Calu3 (cell line): ENCODE data around the gene PRR7. TPM values are rescaled to one million over a fixed set of nuclear protein-coding genes. Genes with fewer than 3 reads are reported as not detected.
A peak's percentile ranks its signal among the peaks of the same experiment; 100 is the strongest.

ENCODE experiments used
- BruUV-seq: library from RNA; stranded (reverse); fragments of 400-500 nt; replicated peaks from 2 replicates; lab custom pipeline; 2021; lab: Mats Ljungman, UMichigan
- CTCF ChIA-PET: fragments of 300-600 bp; sonication (Branson Sonifier 250); formaldehyde crosslinking; loops from one replicate; lab custom pipeline; 2022; ENCODE audit warnings: antibody characterized with exemption; lab: Charles Lee
- DNase-seq: peaks from one replicate; pipeline ENCODE4 v3.0.0; 2022
- H3K27ac Mint-ChIP-seq: one replicate; pipeline ENCODE4 v1.8.0; 2022; ENCODE audit warnings: mixed read lengths; ENCODE audit not compliant: unreplicated experiment
- H3K27me3 Mint-ChIP-seq: one replicate; pipeline ENCODE4 v1.8.0; 2022; ENCODE audit warnings: mixed read lengths; ENCODE audit not compliant: unreplicated experiment
- H3K36me3 Mint-ChIP-seq: one replicate; pipeline ENCODE4 v1.8.0; 2022; ENCODE audit warnings: mild to moderate bottlenecking, moderate library complexity, mixed read lengths; ENCODE audit not compliant: insufficient read depth, unreplicated experiment
- H3K4me1 Mint-ChIP-seq: one replicate; pipeline ENCODE4 v1.8.0; 2022; ENCODE audit warnings: mild to moderate bottlenecking, low read depth, mixed read lengths; ENCODE audit not compliant: unreplicated experiment
- H3K4me3 Mint-ChIP-seq: one replicate; pipeline ENCODE4 v1.8.0; 2022; ENCODE audit warnings: mild to moderate bottlenecking, low read depth, moderate library complexity, mixed read lengths; ENCODE audit not compliant: unreplicated experiment
- H3K9me3 Mint-ChIP-seq: one replicate; pipeline ENCODE4 v1.8.0; 2022; ENCODE audit warnings: low read depth, mixed read lengths; ENCODE audit not compliant: unreplicated experiment
- CTCF ChIP-seq: fragments of 200-600 bp; IDR thresholded peaks from one replicate; pipeline ENCODE4 v1.8.0; 2022; ENCODE audit warnings: antibody characterized with exemption; ENCODE audit not compliant: unreplicated experiment
- intact Hi-C: fragments of 100-400 bp; cut with micrococcal nuclease; formaldehyde crosslinking; loops from one replicate; pipeline ENCODE4 v1.10.0; 2022; ENCODE audit not compliant: unreplicated experiment
- total RNA-seq: library from RNA; stranded (reverse); gene quantifications from 2 replicates; pipeline ENCODE4 v1.2.3, GENCODE V29; 2022

PRR7 gene
- total RNA-seq, 1 experiment from 2014 or later, result 25.2 TPM

GRCh38 chr5:177487144-177487543 lies 40.5 kb downstream of the PRR7 start:
- no peak for TF ChIP-seq CTCF
- Mint-ChIP-seq H3K27ac (peak overlapping the region; percentile 63), H3K4me1 (peaks cover 17% of the 10 kb centered on the region), H3K4me3 (no peak overlapping the region), H3K27me3 (no peaks in the 10 kb centered on the region), H3K9me3 (no peaks in the 10 kb centered on the region), H3K36me3 (peaks cover 99% of the 10 kb centered on the region)
- intact Hi-C loops, result no loop called here
- BruUV-seq, result no TSS peak
- no peak for DNase-seq
- CTCF ChIA-PET, result no interaction called here

- DNase-seq, result no peak
- Mint-ChIP-seq H3K9me3 (no peaks in the 10 kb centered on the region), H3K27me3 (no peaks in the 10 kb centered on the region), H3K4me3 (no peak overlapping the region), H3K36me3 (peaks cover 99% of the 10 kb centered on the region), H3K4me1 (peaks cover 25% of the 10 kb centered on the region), H3K27ac (peak overlapping the region; percentile 82)
- BruUV-seq, result no TSS peak
- CTCF ChIA-PET, result interaction anchor here (0.7 kb wide), 1 partner anchor 14 kb away, joined by 4 read pairs; no protein-coding TSS in a partner anchor
- intact Hi-C loops, result no loop called here
- TF ChIP-seq CTCF, result peak; percentile 25
Measured at GRCh38 chr5:177487975-177488374, 41.4 kb downstream of the PRR7 start.

GRCh38 chr5:177489119-177489716 lies 42.6 kb downstream of the PRR7 start:
- CTCF ChIA-PET, result no interaction called here
- peaks cover 25% of the 10 kb centered on the region for H3K4me1 Mint-ChIP-seq

GRCh38 chr5:177490311-177490991 lies 43.8 kb downstream of the PRR7 start:
- Mint-ChIP-seq H3K4me3 (no peak overlapping the region), H3K9me3 (no peaks in the 10 kb centered on the region), H3K4me1 (peaks cover 14% of the 10 kb centered on the region), H3K27me3 (no peaks in the 10 kb centered on the region), H3K36me3 (peaks cover 99% of the 10 kb centered on the region), H3K27ac (peak overlapping the region; percentile 0)
- CTCF ChIA-PET, result no interaction called here
- DNase-seq, result no peak
- BruUV-seq, result TSS peak; percentile 0
- no peak for TF ChIP-seq CTCF
- intact Hi-C loops, result no loop called here

More at GRCh38 chr5:177489119-177489716, 42.6 kb downstream of the PRR7 start:
- no peaks in the 10 kb centered on the region for H3K27me3 Mint-ChIP-seq
- no peaks in the 10 kb centered on the region for H3K9me3 Mint-ChIP-seq
- H3K27ac Mint-ChIP-seq, result peak overlapping the region; percentile 82
- BruUV-seq, result no TSS peak
- intact Hi-C loops, result no loop called here
- no peak for DNase-seq
- peaks cover 99% of the 10 kb centered on the region for H3K36me3 Mint-ChIP-seq
- no peak overlapping the region for H3K4me3 Mint-ChIP-seq
- no peak for TF ChIP-seq CTCF
